Cardiac muscle cell (in vitro differentiated cells and primary cell): Measurements from ENCODE around the gene GDF7. TPM values are rescaled to one million over a fixed set of nuclear protein-coding genes. Genes with fewer than 3 reads are reported as not detected.
"Not testable (repeated sequence)": the region's sequence is repeated elsewhere in the genome, so short reads cannot be mapped to it uniquely, and the experiment has no call there.

Experiments
- DNase-seq, 2 donors: peaks; one replicate each; pipeline versions ENCODE4 v3.0.0 to v3.0.0-alpha.2; 2010 to 2017; ENCODE audit warnings: low read depth in 1 of 2, low spot score in 1 of 2
- H3K27ac ChIP-seq: fragments of 200-600 bp; sonication (generic); 2 replicates; pipeline ENCODE4 v1.5.1; 2016
- H3K27me3 ChIP-seq: fragments of 200-600 bp; sonication (generic); 2 replicates; pipeline ENCODE4 v1.6.0; 2016; ENCODE audit warnings: control low read depth
- H3K36me3 ChIP-seq: fragments of 200-600 bp; sonication (generic); 2 replicates; pipeline ENCODE4 v1.5.1; 2016; ENCODE audit warnings: control low read depth
- H3K4me1 ChIP-seq: fragments of 200-600 bp; sonication (generic); 2 replicates; pipeline ENCODE4 v1.8.1; 2017; ENCODE audit warnings: low read depth, mild to moderate bottlenecking, mixed run types
- H3K4me3 ChIP-seq: fragments of 200-600 bp; sonication (generic); 2 replicates; pipeline ENCODE4 v1.5.1; 2016; ENCODE audit warnings: mild to moderate bottlenecking
- H3K9me3 ChIP-seq: fragments of 200-600 bp; sonication (generic); 2 replicates; pipeline ENCODE4 v1.5.1; 2017; ENCODE audit warnings: low read depth, mild to moderate bottlenecking, control low read depth
- polyA plus RNA-seq: library from polyadenylated mRNA; unstranded; fragments of >200 nt; fragmentation: Nextera tagmentation; extraction: Ambion mirVana; gene quantifications from 2 replicates; pipeline ENCODE4 v1.2.1, GENCODE V29; 2016
- total RNA-seq: library from RNA; depleted of rRNA; stranded (reverse); fragments of >200 nt; gene quantifications from 2 replicates; pipeline ENCODE4 v1.2.3, GENCODE V29; 2016
- TF ChIP-seq, protein P1 (sequence below): IDR thresholded peaks from 2 replicates; pipeline ENCODE4 v1.5.1; 2012; ENCODE audit warnings: low read depth, mild to moderate bottlenecking, low read length

The GDF7 gene
- total and polyA plus RNA-seq, 2 experiments from 2014 or later = 0.09 to 0.15 TPM

DNA sequence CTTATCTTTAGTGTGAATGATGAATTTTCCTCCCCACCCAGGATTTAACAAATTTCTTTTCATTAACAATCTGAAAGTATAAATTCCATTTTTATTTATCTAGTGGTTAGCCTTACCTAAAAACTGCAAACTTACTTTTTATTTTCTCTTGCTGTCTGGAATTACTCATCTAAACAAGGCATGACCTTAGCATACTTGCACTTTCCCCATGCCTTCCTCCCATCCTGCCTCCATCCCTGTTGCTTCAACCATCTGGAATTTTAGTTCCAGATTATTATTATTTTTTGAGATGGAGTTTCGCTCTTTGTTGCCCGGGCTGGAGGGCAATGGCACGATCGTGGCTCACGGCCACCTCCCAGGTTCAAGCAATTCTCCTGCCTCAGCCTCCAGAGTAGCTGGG is 35.6 kb downstream of the GDF7 start:
- H3K27ac ChIP-seq = no peak overlapping the region
- no peaks in the 10 kb centered on the region for H3K36me3 ChIP-seq
- H3K4me1 ChIP-seq = no peaks in the 10 kb centered on the region
- no peaks in the 10 kb centered on the region for H3K27me3 ChIP-seq
- H3K4me3 ChIP-seq = no peak overlapping the region
- no peak for DNase-seq
- H3K9me3 ChIP-seq = no peaks in the 10 kb centered on the region
- TF ChIP-seq, protein P1, sequence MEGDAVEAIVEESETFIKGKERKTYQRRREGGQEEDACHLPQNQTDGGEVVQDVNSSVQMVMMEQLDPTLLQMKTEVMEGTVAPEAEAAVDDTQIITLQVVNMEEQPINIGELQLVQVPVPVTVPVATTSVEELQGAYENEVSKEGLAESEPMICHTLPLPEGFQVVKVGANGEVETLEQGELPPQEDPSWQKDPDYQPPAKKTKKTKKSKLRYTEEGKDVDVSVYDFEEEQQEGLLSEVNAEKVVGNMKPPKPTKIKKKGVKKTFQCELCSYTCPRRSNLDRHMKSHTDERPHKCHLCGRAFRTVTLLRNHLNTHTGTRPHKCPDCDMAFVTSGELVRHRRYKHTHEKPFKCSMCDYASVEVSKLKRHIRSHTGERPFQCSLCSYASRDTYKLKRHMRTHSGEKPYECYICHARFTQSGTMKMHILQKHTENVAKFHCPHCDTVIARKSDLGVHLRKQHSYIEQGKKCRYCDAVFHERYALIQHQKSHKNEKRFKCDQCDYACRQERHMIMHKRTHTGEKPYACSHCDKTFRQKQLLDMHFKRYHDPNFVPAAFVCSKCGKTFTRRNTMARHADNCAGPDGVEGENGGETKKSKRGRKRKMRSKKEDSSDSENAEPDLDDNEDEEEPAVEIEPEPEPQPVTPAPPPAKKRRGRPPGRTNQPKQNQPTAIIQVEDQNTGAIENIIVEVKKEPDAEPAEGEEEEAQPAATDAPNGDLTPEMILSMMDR = no peak

DNA sequence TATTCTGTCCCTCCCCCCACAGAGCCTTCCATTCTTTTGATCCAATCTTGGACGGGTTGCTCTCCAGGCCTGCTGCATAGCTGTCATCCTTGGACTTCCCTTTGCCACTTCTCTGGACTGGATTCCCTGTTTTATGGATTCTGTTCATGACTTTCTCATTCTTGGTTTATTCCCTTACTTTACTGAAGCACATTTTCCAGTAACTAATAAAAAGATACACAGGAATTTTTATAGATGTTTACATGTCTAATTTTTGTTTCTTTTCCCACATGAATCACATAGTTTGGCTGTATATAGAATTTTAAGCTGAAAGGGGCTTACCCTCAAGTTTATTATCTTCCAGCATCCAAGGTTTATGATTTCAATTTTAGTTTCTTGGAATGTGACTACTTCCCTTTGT is 37.9 kb downstream of the GDF7 start:
- Histone ChIP-seq H3K27ac (no peak overlapping the region), H3K27me3 (no peaks in the 10 kb centered on the region), H3K4me1 (no peaks in the 10 kb centered on the region), H3K36me3 (no peaks in the 10 kb centered on the region), H3K9me3 (no peaks in the 10 kb centered on the region), H3K4me3 (no peak overlapping the region)
- no peak for DNase-seq
- TF ChIP-seq, protein P1 = no peak

DNA sequence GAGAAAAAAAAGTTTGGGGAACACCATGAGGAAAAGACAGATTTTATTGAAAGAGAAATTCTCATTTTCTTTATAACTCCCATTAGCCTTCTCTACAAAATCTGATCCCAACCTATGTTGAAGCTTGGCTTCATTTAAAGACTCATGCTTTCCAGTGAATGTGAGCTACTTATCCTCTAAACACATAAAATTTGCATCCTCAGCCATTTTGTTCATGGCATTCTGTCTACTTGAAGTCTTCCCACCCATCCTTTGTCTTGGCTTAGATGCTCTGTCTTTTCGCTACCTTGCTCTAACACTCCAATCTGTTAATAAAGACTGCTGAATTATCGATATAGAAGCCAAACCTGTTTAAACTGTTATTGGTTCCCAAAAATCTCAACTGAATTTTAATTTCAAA is 39.3 kb downstream of the GDF7 start:
- no peak for DNase-seq

DNA sequence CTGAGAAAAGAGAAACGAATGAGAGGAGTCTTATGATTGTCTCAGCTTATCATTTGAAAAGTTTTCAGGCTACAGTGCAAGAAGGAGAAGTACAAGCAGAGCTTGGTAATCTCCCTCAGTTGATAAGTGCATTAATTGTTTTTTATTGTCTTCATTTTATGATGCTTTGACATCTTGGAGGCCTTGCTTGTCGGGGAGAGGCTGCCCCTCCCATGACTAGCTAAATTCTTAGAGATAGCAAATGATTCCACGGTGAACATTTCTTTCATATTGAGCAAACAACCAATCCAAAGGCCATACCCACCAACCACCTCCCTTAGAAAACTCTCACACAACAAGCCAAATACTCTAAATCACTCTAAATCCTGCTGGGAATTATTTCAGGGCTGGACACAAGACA is 39.8 kb downstream of the GDF7 start:
- no peaks in the 10 kb centered on the region for H3K4me1 ChIP-seq
- no peak for DNase-seq
- H3K36me3 ChIP-seq = no peaks in the 10 kb centered on the region
- no peak overlapping the region for H3K27ac ChIP-seq
- H3K4me3 ChIP-seq = no peak overlapping the region
- H3K27me3 ChIP-seq = no peaks in the 10 kb centered on the region
- H3K9me3 ChIP-seq = no peaks in the 10 kb centered on the region
- TF ChIP-seq, protein P1 = no peak

More for the DNA sequence above, 39.3 kb downstream of the GDF7 start:
- Histone ChIP-seq H3K27ac (no peak overlapping the region), H3K4me1 (no peaks in the 10 kb centered on the region), H3K27me3 (no peaks in the 10 kb centered on the region), H3K9me3 (no peaks in the 10 kb centered on the region), H3K4me3 (no peak overlapping the region), H3K36me3 (no peaks in the 10 kb centered on the region)
- TF ChIP-seq, protein P1 = no peak

DNA sequence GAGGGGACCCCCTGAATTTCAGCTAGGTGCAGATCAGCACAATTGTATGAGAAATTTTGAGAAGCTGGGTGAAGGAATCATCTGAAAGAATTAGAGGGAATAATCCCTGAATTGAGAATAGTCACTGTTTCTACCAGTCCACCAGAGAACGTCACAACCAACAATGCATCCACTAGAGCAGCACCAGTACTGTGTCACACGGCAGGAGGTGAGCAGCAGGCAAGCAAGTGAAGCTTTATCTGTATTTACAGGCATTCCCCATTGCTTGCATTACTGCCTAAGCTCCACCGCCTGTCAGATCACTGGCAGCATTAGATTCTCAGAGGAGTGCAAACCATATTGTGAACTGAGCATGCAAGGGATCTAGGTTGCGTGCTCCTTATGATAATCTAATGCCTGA is 40.7 kb downstream of the GDF7 start:
- H3K27ac ChIP-seq = no peak overlapping the region
- no peaks in the 10 kb centered on the region for H3K27me3 ChIP-seq
- no peak for DNase-seq
- H3K9me3 ChIP-seq = no peaks in the 10 kb centered on the region
- no peaks in the 10 kb centered on the region for H3K36me3 ChIP-seq
- TF ChIP-seq, protein P1 = no peak
- no peaks in the 10 kb centered on the region for H3K4me1 ChIP-seq
- no peak overlapping the region for H3K4me3 ChIP-seq

DNA sequence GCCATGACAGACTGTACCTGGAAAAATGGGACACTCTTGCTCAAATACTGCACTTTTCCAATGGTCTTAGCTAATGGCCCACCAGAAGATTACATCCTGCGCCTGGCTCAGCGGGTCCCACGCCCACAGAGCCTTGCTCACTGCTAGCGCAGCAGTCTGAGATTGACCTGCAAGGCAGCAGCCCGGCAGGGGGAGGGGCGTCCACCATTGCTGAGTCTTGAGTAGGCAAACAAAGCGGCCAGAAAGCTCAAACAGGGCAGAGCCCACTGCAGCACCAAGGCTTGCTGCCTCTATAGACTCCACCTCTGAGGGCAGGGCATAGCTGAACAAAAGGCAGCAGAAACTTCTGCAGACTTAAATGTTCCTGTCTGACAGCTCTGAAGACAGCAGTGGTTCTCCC is 44.7 kb downstream of the GDF7 start:
- H3K4me1 ChIP-seq, H3K27ac ChIP-seq, H3K27me3 ChIP-seq: not testable (repeated sequence)

DNA sequence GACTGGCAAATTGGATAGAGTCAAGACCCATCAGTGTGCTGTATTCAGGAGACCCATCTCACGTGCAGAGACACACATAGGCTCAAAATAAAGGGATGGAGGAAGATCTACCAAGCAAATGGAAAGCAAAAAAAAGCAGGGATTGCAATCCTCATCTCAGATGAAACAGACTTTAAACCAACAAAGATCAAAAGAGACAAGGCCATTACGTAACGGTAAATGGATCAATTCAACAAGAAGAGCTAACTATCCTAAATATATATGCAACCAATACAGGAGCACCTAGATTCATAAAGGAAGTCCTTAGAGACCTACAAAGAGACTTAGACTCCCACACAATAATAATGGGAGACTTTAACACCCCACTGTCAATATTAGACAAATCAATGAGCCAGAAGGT is 46.6 kb downstream of the GDF7 start:
- not testable (repeated sequence) for H3K36me3 ChIP-seq, DNase-seq, H3K9me3 ChIP-seq, H3K27ac ChIP-seq, H3K4me1 ChIP-seq, H3K4me3 ChIP-seq, H3K27me3 ChIP-seq

More for the DNA sequence above, 44.7 kb downstream of the GDF7 start:
- H3K4me3 ChIP-seq, H3K36me3 ChIP-seq, DNase-seq, H3K9me3 ChIP-seq: not testable (repeated sequence)

DNA sequence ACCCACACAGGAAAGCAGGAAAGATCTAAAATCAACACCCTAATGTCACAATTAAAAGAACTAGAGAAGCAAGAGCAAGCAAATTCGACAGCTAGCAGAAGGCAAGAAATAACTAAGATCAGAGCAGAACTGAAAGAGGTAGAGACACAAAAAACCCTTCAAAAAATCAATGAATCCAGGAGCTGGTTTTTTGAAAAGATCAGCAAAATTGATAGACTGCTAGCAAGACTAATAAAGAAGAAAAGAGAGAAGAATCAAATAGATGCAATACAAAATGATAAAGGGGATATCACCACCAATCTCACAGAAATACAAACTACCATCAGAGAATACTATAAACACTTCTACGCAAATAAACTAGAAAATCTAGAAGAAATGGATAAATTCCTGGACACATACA is 47.5 kb downstream of the GDF7 start:
- H3K4me3 ChIP-seq, DNase-seq, H3K27me3 ChIP-seq, H3K27ac ChIP-seq, H3K4me1 ChIP-seq, H3K9me3 ChIP-seq, H3K36me3 ChIP-seq: not testable (repeated sequence)

DNA sequence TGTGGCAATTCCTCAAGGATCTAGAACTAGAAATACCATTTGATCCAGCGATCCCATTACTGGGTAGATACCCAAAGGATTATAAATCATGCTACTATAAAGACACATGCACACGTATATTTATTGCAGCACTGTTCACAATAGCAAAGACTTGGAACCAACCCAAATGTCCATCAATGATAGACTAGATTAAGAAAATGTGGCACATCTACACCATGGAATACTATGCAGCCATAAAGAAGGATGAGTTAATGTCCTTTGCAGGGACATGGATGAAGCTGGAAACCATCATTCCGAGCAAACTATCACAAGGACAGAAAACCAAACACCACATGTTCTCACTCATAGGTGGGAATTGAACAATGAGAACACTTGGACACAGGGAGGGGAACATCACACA is 49.2 kb downstream of the GDF7 start:
- not testable (repeated sequence) for H3K4me3 ChIP-seq, DNase-seq, H3K9me3 ChIP-seq, H3K27me3 ChIP-seq, H3K4me1 ChIP-seq, H3K36me3 ChIP-seq, H3K27ac ChIP-seq
